K562 treated with DMSO at 1 percent for 48 hours (cell line): ENCODE data around the gene GCNA. TPM values are rescaled to one million over a fixed set of nuclear protein-coding genes. Genes with fewer than 3 reads are reported as not detected.

ENCODE experiments used
- total RNA-seq: library from RNA; unstranded; fragments of 300-600 nt; gene quantifications from 2 replicates; pipeline ENCODE4 v1.2.3, GENCODE V29; 2022; ENCODE audit warnings: low replicate concordance; ENCODE audit errors: extremely low read depth

The GCNA gene, protein sequence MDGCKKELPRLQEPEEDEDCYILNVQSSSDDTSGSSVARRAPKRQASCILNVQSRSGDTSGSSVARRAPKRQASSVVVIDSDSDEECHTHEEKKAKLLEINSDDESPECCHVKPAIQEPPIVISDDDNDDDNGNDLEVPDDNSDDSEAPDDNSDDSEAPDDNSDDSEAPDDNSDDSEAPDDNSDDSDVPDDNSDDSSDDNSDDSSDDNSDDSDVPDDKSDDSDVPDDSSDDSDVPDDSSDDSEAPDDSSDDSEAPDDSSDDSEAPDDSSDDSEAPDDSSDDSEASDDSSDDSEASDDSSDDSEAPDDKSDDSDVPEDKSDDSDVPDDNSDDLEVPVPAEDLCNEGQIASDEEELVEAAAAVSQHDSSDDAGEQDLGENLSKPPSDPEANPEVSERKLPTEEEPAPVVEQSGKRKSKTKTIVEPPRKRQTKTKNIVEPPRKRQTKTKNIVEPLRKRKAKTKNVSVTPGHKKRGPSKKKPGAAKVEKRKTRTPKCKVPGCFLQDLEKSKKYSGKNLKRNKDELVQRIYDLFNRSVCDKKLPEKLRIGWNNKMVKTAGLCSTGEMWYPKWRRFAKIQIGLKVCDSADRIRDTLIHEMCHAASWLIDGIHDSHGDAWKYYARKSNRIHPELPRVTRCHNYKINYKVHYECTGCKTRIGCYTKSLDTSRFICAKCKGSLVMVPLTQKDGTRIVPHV
- total RNA-seq, result not detected in 2 replicates

DNA sequence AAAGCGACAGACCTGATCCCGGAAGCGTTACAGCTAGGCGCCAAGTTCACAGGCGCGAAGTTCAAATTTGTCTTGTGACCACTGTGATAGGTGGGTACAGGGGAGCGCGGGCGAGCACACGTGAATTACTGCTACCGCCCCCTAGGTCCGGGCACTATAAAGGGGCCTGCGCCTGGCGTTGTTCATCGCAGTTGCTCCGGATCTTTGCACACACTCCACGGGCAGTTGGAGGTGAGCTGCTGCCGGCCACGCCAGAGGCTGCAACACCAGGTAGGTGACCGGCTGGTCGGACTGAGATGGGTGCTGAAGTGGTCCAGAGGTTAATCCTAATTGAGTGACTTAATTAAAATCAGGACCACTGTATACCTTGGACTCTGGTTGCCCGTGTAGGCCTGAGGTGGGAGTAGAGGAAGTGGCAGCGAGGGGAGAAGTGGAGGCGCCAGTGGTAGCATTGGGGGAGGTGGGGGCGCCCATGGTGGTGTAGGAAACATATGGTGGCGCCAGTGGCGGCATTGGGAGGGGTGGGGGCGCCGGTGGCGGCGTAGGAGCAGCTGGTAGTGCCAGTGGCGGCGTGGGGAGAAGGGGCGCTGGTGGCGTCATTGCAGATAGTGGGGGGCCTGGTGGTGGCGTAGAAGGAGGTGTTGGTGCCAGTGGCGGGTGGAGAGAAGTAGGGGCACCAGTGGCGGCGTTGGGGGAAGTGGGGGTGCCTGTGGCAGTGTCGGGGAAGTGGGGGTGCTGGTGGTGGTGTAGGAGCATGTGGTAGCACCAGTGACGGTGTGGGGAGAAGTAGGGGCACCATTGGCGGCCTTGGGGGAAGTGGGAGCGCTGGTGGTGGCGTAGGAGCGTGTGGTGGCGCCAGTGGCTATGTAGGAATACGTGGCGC lies at the start of gene GCNA:
GCNA (plus strand) TSS at position 185 of the 883 bp plus-strand sequence. CDS start 2,385 bp downstream, outside the sequence.

DNA sequence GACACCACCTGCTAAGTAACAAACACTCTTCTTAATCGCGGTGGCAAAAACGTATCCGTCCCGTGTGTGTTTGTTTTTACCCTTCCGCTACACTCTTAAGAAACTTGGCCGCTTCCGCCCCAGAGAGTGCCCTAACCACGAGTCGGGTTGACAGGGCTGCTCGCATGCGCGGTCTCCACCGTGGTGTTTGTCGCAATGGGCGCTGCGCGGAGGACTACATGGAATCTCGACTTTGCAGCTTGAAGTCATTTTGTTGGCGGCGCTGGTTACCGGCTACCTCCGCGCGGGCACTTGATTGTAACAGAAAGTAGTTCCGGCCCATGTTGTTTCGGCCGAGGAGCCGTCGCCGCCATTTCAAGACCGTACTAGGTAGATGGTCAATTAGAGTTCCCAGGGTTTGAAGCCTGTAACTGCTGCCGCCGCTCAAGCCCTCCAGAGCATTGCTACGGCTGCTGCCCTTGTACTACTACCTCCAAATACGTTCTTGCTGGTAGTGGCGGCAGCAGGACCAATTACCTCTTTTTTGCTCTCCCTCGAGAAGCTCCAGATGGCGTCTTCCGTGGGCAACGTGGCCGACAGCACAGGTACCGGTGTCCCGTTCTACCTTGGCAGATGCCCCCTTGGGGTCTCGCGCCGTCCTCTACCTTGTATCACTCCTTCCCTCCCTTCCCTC lies 45.3 kb upstream of the GCNA start, which contains the start of gene OGT:
OGT (plus strand) TSS at position 352 of the 673 bp plus-strand sequence; CDS start at position 548, 196 bp downstream.

DNA sequence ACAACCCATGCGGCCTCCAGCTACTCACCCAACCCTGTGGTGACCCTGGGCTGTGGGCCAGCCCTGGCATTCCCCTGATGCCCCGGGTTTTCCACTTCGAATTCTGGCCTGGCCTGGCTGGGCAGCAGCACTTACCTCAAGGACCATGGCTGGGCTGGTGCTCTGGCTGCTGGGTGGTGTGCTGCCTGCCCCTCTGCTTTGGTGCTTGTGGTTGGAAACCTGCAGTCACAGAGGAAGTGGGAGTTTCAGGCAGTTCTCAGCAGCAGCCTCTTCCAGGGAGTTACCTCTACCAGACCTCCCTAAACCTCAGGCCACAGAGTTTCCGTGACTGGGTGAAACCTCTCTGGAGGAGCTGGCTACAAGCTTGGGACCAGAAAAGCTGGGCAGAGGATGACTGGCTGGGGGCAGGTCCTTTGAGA lies 40.1 kb downstream of the GCNA start, which contains the start of gene CXCR3:
CXCR3 (minus strand) TSS at position 209 of the 419 bp plus-strand sequence; CDS start at position 147, 62 bp downstream.

Other genes with a start within 250 kb of the GCNA start
- not detected in 2 replicates for gene TAF1, start 212.1 kb upstream of the GCNA start, total RNA-seq
- not detected in 2 replicates for gene OGT, start 45.3 kb upstream of the GCNA start, total RNA-seq
- not detected in 2 replicates for gene CXCR3, start 40.1 kb downstream of the GCNA start, total RNA-seq
- gene CXorf49, start 139.8 kb downstream of the GCNA start, total RNA-seq, result not detected in 2 replicates
- gene CXorf49B, start 184.9 kb downstream of the GCNA start, total RNA-seq, result not detected in 2 replicates